ENCODE results near the gene ACOT7.
A peak's percentile ranks its signal among the peaks of the same experiment; 100 is the strongest.
"Not testable (repeated sequence)": the region's sequence is repeated elsewhere in the genome, so short reads cannot be mapped to it uniquely, and the experiment has no call there.

Gene ACOT7, protein sequence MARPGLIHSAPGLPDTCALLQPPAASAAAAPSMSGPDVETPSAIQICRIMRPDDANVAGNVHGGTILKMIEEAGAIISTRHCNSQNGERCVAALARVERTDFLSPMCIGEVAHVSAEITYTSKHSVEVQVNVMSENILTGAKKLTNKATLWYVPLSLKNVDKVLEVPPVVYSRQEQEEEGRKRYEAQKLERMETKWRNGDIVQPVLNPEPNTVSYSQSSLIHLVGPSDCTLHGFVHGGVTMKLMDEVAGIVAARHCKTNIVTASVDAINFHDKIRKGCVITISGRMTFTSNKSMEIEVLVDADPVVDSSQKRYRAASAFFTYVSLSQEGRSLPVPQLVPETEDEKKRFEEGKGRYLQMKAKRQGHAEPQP

DNA sequence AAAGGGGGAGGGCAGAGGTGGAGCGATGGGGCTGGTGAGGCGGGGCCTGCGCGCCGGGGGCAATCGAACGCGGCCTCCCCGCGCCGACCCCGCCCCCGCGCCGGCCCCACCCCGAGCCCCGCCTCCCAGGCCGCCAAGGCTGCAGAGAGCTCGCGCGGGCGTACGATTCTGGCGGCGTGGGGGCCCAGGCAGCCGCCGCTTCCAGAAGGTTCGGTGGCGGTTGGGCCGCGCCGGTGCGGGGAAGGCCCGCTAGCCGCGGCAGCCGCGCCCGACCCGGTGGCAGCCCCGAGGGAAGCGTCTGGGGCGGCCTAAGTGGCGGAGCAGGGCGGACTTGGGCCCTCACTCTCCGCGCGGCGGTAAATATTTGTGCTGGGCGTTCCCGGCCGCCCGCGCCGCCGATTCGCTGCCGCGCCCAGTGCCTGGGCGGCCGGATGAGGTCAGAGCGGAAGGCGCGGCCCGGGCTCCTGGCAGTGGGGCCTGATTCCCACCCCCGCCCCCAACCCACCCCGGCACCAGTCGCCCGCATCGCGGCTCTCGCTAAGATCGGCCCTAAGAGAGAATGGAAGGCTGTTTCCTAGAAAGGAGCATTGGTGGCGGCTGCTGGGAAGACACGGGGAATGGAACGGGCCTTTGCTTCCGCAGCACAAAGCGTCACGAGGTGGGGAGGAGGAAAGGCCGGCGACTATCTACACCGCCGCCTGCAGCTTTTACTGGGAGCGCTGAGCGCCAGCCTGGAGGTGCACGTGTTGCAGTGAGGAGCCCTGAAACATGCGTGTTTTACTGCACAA is at the start of gene ACOT7:
Gene ACOT7, minus strand, starts transcription at position 368 of the 788 bp plus-strand sequence. CDS start 368 bp downstream, outside the sequence.
- DNase-seq (ENCODE audit: low spot score): peak; percentile 89

DNA sequence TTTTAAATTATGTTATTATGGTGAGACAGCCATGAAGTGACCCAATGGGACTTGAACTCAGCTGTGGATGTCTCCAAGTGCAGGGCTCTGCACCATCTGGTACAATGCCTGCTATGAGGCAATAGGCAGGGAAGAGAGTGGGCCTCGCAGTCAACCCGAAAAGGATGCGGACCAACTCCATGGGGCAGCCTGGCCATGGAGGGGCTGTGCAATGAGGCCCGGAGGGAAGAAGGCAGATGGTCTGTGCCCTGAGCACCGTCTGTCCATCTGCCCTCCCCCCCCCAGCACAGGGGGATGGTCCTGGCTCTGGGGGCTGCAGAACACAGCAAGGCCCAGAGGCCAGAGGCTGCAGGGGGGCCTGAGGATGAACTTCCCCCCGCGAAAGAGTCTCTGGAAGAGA is 48.0 kb upstream of the ACOT7 start:
- no peak for DNase-seq (ENCODE audit: low spot score)

DNA sequence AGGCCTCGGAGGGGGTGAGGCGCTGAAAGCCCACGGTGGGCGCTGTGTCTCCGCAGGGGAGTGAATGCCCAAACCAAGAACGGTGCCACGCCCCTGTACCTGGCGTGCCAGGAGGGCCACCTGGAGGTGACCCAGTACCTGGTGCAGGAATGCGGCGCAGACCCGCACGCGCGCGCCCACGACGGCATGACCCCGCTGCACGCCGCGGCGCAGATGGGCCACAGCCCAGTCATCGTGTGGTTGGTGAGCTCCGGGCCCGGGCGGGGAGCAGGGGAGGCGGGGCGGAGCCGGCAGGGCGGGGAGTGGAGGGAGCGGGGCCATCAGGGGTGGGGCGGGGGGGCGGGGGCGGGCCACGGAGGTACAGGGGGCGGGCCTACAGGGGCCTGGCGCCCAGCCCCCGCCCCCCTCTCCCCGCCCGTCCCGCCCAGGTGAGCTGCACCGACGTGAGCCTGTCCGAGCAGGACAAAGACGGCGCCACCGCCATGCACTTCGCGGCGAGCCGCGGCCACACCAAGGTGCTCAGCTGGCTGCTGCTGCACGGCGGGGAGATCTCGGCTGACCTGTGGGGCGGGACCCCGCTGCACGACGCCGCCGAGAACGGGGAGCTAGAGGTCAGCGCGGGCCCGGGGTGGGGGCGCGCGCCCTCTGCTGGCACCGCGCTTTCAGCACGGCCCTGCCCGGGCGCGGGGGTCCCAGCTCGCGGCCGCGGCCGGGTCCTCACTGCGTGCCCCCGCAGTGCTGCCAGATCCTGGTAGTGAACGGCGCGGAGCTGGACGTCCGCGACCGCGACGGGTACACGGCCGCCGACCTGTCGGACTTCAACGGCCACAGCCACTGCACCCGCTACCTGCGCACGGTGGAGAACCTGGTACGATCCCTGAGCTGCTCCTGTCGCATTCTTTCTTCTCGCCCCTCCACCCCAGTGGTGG is 46.9 kb upstream of the ACOT7 start:
- peak; percentile 80 for DNase-seq (ENCODE audit: low spot score)

DNA sequence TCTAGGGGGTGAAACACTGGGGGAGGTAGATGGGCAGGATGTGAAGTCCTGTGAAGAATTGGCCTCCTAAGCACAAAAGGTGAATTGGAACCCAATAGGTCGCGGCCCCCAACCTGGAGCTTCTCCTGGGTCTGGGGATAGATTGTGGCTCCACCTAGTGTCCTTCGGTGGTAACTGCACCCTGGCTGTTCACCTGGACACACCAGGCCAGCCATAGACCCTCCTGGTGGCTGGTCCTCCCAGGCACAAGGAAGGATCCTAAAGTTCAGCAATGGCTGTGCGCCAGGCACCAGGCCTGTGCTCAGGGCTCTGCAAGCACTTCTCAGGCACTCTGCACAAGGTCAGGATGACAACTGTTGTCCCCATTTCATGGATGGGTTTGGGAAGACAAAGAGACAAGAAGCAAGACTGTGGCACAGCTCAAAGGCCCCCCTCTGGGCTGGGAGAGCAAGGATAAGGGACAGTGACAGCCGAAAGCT is 44.5 kb upstream of the ACOT7 start:
- peak; percentile 77 for DNase-seq (ENCODE audit: low spot score)

DNA sequence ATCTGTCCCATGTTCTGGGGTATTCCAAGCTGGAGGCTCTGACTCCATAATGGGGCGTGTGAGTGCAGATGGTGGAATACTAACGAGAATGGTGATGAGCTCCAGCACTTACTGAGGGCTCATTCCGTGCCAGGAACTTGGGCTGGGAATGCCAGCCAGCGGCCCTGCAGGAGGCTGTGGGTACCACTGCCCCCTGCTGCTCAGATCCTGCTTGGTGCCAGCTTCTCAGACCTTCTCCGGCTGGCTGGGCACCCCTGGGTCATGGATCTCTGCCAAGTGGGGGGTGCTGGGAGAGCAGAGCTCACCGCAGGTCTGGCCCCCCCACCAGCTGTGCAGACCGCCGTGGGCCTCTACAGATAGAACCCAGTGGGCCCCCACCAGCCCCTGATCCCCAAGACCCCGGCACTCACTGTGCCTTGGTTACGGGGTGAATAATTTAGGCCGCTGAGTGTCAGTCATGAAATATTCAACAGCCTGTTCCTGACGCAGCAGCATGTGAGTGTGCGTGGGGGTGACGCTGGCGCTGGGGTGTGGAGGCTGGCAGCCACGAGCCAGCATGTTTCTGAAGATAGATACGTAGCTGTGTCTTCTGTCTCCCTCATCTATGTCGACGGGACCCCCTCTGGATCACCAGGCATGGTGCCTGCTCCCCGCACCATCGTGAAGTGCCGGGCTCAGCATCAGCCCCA is 43.6 kb upstream of the ACOT7 start:
- DNase-seq (ENCODE audit: low spot score): not testable (repeated sequence)

DNA sequence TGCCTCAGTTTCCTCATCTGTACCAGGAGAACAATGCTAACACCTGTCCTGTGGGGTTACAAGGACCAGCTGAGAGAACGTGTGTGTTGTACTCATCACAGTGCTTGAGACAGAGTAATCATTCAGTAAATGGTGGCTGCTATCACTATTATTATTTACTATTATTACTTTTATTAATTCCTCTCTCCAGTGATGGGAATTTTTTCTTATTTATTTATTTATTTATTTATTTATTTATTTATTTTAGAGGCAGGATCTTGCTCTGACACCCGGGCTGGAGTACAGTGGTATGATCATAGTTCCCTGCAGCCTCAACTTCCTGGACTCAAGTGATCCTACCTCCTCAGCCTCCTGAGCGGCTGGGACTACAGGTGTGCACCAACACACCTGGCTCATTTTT is 42.7 kb upstream of the ACOT7 start:
- not testable (repeated sequence) for DNase-seq (ENCODE audit: low spot score)

DNA sequence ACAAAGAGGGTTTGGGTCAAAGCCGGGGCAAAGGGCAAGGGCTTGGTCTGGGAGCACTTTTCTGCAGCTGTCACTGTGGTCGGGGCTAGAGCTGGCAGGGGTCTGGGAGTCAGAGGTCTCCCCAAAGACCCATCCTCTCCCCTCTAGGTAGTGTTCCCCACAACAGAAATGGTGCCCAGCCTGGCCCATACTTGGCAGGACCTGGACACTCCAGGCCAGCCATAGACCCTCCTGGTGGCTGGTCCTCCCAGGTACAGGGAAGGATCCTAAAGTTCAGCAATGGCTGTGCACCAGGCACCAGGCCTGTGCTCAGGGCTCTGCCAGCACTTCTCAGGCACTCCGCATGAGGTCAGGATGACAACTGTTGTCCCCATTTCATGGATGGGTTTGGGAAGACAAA is 42.0 kb upstream of the ACOT7 start:
- DNase-seq (ENCODE audit: low spot score): no peak

DNA sequence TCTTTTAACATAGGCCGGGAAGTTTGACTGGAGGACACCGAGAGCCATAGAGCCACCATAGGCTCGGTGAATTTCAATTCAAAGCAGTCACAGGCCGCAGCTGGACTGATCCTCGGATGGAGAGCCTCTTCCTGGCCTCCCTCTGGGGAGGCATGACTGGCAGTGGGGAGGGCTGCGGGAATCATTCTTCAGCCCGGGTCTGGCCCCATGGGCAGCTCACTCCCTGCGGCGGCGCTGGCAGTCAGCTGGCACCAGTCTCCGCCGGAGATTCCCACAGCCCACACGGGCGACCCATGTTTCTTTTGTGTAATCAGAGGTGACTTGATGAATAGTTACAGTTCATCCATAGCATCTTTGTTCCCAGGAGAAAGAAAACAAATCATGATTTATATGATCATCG is 41.6 kb upstream of the ACOT7 start:
- DNase-seq (ENCODE audit: low spot score): no peak

DNA sequence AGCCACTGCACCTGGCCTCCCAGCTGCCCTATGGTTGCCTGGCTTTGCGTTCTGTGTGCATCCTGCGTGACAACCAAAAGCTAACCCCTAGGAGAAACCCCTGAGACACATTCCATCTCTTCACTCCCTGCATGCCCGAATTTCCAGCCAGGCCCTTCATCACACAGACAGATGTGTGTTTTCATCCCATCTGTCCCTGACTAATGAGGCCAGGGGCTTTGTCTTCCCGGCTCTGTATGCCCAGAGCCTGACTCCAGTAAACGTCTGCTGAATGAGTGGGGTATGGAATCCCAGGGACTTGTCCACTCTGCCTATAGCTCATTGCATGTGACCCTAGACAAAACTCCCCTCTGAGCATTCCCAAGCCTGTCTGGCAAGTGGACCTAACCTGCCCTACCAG is 40.6 kb upstream of the ACOT7 start:
- no peak for DNase-seq (ENCODE audit: low spot score)

DNA sequence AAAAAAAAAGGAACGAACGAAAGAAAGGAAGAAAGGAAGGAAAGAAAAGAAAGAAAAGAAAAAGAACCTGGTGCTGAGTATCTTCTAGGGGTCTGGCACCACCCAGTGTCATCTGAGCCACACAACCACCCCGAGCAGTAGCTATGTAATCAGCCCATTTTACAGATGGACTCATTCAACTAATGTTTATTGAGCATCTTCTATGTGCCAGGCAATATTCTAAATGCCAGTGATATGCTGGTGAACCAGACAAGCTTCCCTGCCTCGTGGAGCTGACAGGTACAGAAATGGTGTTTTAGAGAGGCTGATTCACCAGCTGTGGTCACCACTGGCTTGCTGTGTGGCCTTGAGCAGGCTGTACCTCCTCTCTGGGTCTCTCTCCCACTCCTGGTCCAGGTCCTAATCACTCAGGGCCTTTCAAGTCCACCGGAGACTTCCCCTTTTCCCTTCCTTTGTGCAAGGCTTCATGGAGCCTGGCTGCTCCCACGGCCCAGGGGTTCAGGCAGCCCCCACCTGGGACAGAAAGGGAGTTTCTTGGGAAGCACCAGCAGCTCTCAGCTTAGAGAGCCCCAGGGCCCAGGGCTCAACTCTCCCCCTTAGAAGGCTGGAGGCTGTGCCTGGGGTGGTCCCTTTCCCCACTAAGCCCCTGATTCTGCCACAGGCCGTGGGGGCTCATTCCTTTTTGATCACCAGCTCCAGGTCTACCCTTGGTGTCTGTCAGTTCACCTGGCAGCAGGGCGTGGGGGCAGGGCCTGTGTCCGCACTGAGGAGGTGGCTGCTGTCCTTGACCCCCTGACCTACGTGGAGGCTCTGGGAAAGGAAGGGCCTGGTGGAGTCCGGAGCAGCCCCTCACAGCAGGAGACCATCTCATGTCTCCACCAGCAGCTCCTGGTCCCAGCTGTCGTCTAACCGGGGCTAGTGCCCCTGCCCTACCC is 38.3 kb upstream of the ACOT7 start:
- DNase-seq (ENCODE audit: low spot score): not testable (repeated sequence)

DNA sequence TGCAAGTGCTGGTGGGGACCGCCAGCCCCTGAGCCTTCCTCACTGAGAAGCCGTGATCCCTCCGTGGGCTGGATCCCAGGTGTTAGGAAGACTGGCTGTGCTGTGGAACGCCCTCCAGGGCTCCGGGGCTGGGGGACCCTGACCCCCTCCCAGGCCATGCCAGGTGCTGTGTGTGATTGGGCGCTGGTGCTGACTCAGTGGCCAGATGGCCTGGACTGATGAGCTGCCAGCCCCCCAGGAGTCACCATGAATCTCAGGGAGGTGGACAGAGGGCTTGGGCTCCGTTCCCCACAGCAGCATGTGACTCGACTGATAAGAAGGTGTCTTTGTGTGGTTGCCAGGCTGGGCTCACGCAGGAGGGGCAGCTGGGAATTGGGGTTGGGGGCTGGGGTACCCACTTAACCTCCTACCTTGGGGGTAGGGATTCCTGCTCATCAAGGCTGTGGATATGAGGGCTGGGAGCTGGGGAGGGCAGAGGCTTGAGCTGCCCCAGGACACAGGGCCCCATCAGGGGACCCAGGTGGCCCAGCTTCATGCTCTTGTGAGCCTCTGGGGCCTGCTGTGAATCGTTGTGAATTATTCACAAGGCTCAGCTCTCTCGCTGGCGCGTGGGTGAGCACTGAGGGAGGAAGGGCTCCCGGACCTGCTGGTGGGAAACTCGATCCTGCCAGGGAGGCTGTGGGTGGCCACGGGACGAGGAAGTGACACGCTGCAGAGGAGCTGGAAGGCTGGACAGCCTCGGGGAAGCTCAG is 36.3 kb upstream of the ACOT7 start:
- not testable (repeated sequence) for DNase-seq (ENCODE audit: low spot score)

DNA sequence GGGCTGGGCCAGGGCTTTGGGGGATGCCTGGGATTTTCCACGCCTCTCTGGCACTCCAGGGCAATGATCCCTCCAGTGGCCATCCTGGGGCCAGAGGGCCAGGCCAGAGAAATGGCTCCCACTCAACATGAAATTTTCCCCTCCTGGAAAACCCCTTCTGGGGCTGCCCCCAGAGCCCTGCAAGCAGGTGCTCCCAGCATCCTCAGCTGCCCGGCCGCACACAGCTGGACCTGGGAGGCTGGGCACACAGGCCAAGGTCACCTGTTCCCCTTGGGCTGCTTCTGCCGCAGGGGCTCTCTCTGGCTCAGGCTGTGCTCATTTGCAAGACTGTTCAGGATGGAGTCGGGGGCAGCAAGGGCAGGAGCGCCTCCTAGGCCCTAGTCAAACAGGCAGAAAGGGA is 34.9 kb upstream of the ACOT7 start:
- not testable (repeated sequence) for DNase-seq (ENCODE audit: low spot score)

DNA sequence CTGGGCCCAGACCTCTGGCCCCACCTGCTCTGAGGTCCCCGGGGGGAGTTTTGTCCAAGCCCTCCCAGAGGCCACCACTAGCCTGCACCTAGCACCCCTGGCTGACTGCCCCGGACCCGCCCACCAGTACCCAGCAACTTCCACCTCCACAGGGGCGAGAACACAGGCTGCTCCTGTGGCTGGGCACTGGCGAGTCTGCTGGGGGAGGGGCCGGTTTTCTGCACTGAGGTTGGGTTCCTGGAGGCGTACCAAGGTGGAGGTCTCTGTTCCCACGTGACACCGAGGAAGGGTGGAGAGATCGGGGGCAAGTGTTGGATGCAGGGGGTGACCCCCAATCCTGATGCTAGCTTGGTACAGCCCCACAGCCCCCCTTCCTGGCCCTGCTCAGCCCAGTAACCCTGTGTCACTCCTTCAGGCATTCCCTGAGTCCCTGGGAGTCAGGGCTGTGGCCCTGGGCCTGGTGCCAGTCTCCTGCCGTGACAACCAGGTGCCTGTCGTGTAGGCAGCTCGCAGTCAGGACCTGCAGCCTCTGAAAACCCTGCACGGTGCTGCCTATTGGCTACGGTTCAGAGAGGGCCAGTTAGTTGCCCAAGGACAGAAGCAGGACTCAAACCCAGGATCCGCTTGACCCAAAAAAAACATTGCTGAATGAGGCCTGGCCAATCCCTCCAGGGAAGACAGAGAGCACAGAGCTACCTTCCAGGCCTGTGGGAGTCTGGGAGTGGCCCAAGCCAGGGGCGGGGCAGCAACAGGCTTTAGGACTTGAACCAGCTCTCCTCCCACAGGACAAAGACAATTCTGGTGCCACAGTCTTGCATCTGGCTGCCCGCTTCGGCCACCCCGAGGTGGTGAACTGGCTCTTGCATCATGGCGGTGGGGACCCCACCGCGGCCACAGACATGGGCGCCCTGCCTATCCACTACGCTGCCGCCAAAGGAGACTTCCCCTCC is 34.1 kb upstream of the ACOT7 start:
- DNase-seq (ENCODE audit: low spot score): no peak

DNA sequence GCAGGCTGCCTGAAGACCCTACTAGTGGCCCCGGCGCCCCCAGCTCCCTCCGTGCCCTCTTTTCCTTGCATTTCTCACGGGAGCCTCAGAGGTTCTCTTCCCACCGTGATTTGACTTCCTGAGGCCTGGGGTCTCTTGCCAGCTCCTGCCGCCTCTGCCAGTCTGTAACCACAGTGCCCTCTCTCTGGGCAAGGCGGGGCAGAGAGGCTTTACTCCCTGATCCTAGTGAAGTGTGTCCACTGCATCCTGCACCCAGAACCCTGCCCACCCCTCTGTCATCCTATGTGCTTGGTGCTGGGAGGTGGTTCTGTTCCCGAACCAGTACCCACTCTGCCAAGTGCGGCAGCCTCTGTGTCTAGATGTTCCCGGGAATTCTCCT is 33.4 kb upstream of the ACOT7 start:
- DNase-seq (ENCODE audit: low spot score): no peak

DNA sequence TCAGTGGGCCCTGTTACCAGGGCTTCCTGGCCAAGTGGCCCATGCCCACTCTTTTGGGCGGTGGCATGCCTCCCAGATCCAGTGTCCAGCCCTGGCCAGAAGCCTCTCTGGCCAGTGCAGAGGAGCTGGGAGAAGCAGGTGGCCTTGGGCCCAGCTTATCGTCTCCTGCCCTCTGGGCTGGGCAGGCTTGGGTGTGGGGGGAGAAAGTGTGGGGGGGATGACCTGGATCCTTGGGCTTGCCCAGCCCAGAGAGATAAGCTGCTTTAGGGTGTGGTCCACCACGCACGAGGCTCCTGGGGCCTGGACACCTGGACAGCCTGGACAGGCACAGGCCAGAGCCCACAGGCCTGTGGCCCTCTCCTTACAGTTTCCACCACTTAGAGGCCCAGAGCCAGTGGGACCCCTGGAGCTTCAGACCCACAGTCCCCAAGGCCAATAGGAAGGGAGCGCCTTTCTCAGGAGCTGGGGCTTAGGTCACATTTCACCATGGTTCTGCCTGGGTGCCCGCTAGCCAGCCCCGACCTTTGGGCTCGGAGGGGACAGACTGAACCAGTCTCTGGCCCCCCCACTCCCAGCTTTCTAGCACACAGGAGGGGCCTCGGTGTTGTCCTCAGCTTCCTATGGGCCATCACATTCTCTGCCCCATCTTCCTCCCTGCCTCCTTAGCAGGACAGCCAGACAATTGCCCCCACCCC is 32.9 kb upstream of the ACOT7 start:
- no peak for DNase-seq (ENCODE audit: low spot score)

DNA sequence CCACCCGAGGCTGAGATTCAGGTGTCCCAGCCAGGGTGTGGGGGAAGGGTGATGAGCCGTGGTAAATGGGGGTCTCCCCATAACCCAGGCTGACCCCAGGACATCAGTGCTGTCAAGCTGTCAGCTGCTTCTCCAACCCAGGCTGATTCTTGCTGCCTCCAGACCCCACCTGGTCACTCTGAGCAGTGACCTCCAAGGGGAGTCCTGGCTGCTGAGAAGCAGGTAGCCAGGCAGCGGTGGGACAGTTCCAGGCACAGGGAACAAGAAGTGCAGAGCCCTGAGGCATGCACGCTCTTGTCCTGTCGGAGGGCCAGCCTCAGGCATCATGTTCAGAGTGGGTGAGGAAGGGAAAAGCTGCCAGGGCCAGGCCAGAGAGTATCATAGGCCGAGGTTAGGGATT is 32.1 kb upstream of the ACOT7 start:
- DNase-seq (ENCODE audit: low spot score): no peak

DNA sequence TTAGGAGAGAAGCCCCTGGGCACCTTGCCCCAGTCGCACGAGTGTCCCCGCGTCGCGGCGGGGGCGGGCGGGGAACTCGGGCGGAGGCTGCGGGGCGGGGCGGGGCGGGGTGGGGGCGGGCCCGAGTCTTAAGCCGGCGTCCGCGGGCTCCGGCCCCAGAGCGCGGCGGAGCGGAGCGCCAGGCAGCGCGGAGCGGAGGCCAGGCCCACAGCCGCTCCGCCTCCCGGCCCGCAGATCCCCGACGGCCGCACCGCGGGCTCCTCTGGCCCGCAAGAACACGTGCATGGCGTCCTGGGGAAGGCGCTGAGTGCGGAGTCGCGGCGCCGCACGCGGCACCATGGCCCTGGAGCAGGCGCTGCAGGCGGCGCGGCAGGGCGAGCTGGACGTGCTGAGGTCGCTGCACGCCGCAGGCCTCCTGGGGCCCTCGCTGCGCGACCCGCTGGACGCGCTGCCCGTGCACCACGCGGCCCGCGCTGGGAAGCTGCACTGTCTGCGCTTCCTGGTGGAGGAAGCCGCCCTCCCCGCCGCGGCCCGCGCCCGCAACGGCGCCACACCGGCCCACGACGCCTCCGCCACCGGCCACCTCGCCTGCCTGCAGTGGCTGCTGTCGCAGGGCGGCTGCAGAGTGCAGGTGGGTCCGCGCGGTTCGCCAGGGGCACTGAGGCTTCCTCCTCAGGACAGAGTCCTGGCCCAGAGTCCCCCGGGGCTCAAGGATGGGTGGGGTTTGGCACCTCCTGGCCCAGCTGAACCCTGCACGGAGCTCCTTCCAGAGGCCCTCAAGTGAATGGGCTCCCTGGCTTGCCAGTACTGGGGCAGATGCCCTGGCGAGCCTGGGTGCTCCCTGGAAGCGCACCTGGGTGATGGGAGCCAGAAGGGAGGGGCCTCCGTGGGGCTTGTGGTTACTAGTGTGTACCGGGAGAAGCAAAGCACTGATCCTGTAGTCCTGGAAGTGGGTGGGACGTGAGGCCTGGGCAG is 31.3 kb upstream of the ACOT7 start, which contains the start of gene ESPN:
Gene ESPN, plus strand, starts transcription at position 158 of the 975 bp plus-strand sequence. Its CDS starts 180 bp downstream, at position 338.
- no peak for DNase-seq (ENCODE audit: low spot score)

All from CD4-positive, alpha-beta T cell treated with Interleukin-2 at 100 ng/mL for 4 hours (primary cell).